HepG2 (cell line): ENCODE measurements around the gene MMP25. TPM values are rescaled to one million over a fixed set of nuclear protein-coding genes. Genes with fewer than 3 reads are reported as not detected.

Experiments used
- ARNT ChIP-seq: fragments of 450-650 bp; IDR thresholded peaks from 2 replicates; pipeline ENCODE4 v1.6.1; 2017
- HES4 ChIP-seq: sonication (generic); formaldehyde crosslinking; IDR thresholded peaks from 2 replicates; pipeline ENCODE4 v1.9.0; 2021; ENCODE audit warnings: mild to moderate bottlenecking, missing genetic modification reagents, borderline replicate concordance
- HNF1A ChIP-seq, 2 experiments: sonication (generic) in 1 of 2; formaldehyde crosslinking in 1 of 2; IDR thresholded peaks; 2 replicates each; pipeline versions ENCODE4 v1.4.0 to v1.6.1; 2016 to 2020; ENCODE audit warnings: borderline replicate concordance in 1 of 2, low read depth in 1 of 2, mild to moderate bottlenecking in 1 of 2, missing genetic modification reagents in 1 of 2
- IKZF4 ChIP-seq: sonication (generic); formaldehyde crosslinking; IDR thresholded peaks from 2 replicates; pipeline ENCODE4 v1.5.1; 2020; ENCODE audit warnings: borderline replicate concordance, mild to moderate bottlenecking, low read depth, missing genetic modification reagents; ENCODE audit errors: not compliant biosample characterization
- KLF9 ChIP-seq: IDR thresholded peaks from 2 replicates; pipeline ENCODE4 v1.6.1; 2016; ENCODE audit warnings: low read depth
- MAX ChIP-seq: IDR thresholded peaks from 2 replicates; pipeline ENCODE4 v1.6.1; 2012; ENCODE audit warnings: inconsistent platforms
- MTERF4 ChIP-seq: sonication (generic); formaldehyde crosslinking; IDR thresholded peaks from 2 replicates; pipeline ENCODE4 v1.8.0; 2023; ENCODE audit warnings: mild to moderate bottlenecking, missing genetic modification reagents
- MYPOP ChIP-seq: sonication (generic); formaldehyde crosslinking; IDR thresholded peaks from 2 replicates; pipeline ENCODE4 v1.8.1; 2023; ENCODE audit warnings: mild to moderate bottlenecking, moderate library complexity, missing genetic modification reagents
- REPIN1 ChIP-seq: sonication (generic); formaldehyde crosslinking; IDR thresholded peaks from 2 replicates; pipeline ENCODE4 v1.8.0; 2022; ENCODE audit warnings: missing genetic modification reagents, low read depth, mild to moderate bottlenecking, borderline replicate concordance
- SP5 ChIP-seq: IDR thresholded peaks from 2 replicates; pipeline ENCODE4 v1.6.1; 2016; ENCODE audit warnings: low read depth, borderline replicate concordance
- YEATS4 ChIP-seq: sonication (generic); formaldehyde crosslinking; IDR thresholded peaks from 2 replicates; pipeline ENCODE4 v1.4.0; 2020; ENCODE audit warnings: missing genetic modification reagents, borderline replicate concordance
- ZBTB25 ChIP-seq: IDR thresholded peaks from 2 replicates; pipeline ENCODE4 v1.6.1; 2018; ENCODE audit warnings: missing genetic modification reagents
- ZBTB42 ChIP-seq: sonication (generic); formaldehyde crosslinking; IDR thresholded peaks from 2 replicates; pipeline ENCODE4 v1.5.0; 2020; ENCODE audit warnings: mild to moderate bottlenecking, missing genetic modification reagents
- ZNF317 ChIP-seq: sonication (generic); formaldehyde crosslinking; IDR thresholded peaks from 2 replicates; pipeline ENCODE4 v1.5.0; 2020; ENCODE audit warnings: mild to moderate bottlenecking, missing genetic modification reagents
- ZNF484 ChIP-seq: sonication (generic); formaldehyde crosslinking; IDR thresholded peaks from 2 replicates; pipeline ENCODE4 v1.5.1; 2020; ENCODE audit warnings: mild to moderate bottlenecking, low read depth, missing genetic modification reagents, borderline replicate concordance
- ZNF710 ChIP-seq: sonication (generic); formaldehyde crosslinking; IDR thresholded peaks from 2 replicates; pipeline ENCODE4 v1.5.0; 2020; ENCODE audit warnings: mild to moderate bottlenecking, missing genetic modification reagents, borderline replicate concordance
- ZNF776 ChIP-seq: sonication (generic); formaldehyde crosslinking; IDR thresholded peaks from 2 replicates; pipeline ENCODE4 v1.4.0; 2020; ENCODE audit warnings: mild to moderate bottlenecking, missing genetic modification reagents
- polyA plus RNA-seq, 8 experiments: library from polyadenylated mRNA; depleted of rRNA in 3 of 8; stranded (reverse) in 7 of 8; unstranded in 1 of 8; fragments of >200 nt; fragmentation: Illumina TruSeq in 4 of 8; extraction: Trizol in 4 of 8; gene quantifications; 2 replicates each; pipeline versions ENCODE4 v1.2.1 to v1.2.3, GENCODE V29; 2011 to 2016; ENCODE audit warnings: low read depth in 4 of 8, missing spikeins in 1 of 8, mixed read lengths in 1 of 8; ENCODE audit not compliant: insufficient read depth in 1 of 8
- total RNA-seq, 5 experiments: library from RNA; depleted of rRNA; stranded (reverse); fragments of >200 nt; fragmentation: Illumina TruSeq; extraction: Trizol; gene quantifications; 2 replicates each; pipeline ENCODE4 v1.2.3, GENCODE V29; 2016; ENCODE audit warnings: low read depth in 1 of 5

MMP25 gene
- total and polyA plus RNA-seq, 2 of the 13 experiments (the other 11 are each of a cell fraction or from before 2014, with no cell fraction given) = 0.04 to 0.08 TPM

GRCh38 chr16:3059041-3059722 lies 12.8 kb downstream of the MMP25 start (continued):
- no peak for TF ChIP-seq HNF1A (IDR thresholded peaks at IDR 0.05; ENCODE audit: low read depth)
- peak; percentile 82; the same call in 1 of the 2 replicates for TF ChIP-seq HNF1A (CRISPR knock-in tag; IDR thresholded peaks at IDR 0.05; ENCODE audit: borderline replicate concordance)
- no peak for TF ChIP-seq ZNF710 (CRISPR knock-in tag)
- TF ChIP-seq ZNF484 (CRISPR knock-in tag) = no peak
- 0 out of 2 replicates have a peak, but pooled peaks have one; percentile 31 for TF ChIP-seq ZNF776 (CRISPR knock-in tag)
- TF ChIP-seq ZBTB42 (CRISPR knock-in tag) = no peak
- no peak for TF ChIP-seq ARNT
- TF ChIP-seq ZNF317 (CRISPR knock-in tag) = peak; percentile 48; the same call in 1 of the 2 replicates
- peak; percentile 39; the same call in 1 of the 2 replicates for TF ChIP-seq ZBTB25 (CRISPR knock-in tag)
- peak; percentile 70; the same call in 1 of the 2 replicates for TF ChIP-seq SP5
- TF ChIP-seq MYPOP (CRISPR knock-in tag) = peak; percentile 78
- TF ChIP-seq MTERF4 (CRISPR knock-in tag) = no peak
- TF ChIP-seq IKZF4 (CRISPR knock-in tag) = peak; percentile 72
- 0 out of 2 replicates have a peak, but pooled peaks have one; percentile 17 for TF ChIP-seq HES4 (CRISPR knock-in tag)
- TF ChIP-seq YEATS4 (CRISPR knock-in tag) = no peak; the same call in 1 of the 2 replicates
- peak; percentile 53; the same call in 1 of the 2 replicates for TF ChIP-seq REPIN1 (CRISPR knock-in tag)
- TF ChIP-seq KLF9 (CRISPR knock-in tag) = no peak
- TF ChIP-seq MAX = peak; percentile 30; the same call in 1 of the 2 replicates
